CD8-positive, alpha-beta memory T cell (primary cell): ENCODE measurements around the gene ANOS1. TPM values are rescaled to one million over a fixed set of nuclear protein-coding genes. Genes with fewer than 3 reads are reported as not detected.

Source experiments
- CTCF ChIA-PET: fragments of 350-600 bp; sonication (Branson Sonifier 250); formaldehyde crosslinking; loops from one replicate; lab custom pipeline; 2021; ENCODE audit warnings: antibody characterized with exemption; lab: Charles Lee
- POLR2A ChIA-PET: fragments of 350-600 bp; sonication (Branson Sonifier 250); formaldehyde crosslinking; loops from one replicate; lab custom pipeline; 2021; ENCODE audit warnings: antibody characterized with exemption; lab: Charles Lee
- DNase-seq, 5 donors: peaks; one replicate each; pipeline versions ENCODE4 v3.0.0 to v3.0.0-alpha.2; 2020 to 2022; ENCODE audit warnings: mixed read lengths in 1 of 5
- H3K27ac ChIP-seq: one replicate; pipeline ENCODE4 v1.7.0; 2013; ENCODE audit warnings: low read depth, mild to moderate bottlenecking, low read length, moderate library complexity
- H3K27me3 ChIP-seq: 2 replicates; pipeline ENCODE4 v1.7.0; 2013; ENCODE audit warnings: low read length, mild to moderate bottlenecking; ENCODE audit not compliant: insufficient read depth, poor library complexity, severe bottlenecking
- H3K36me3 ChIP-seq: 2 replicates; pipeline ENCODE4 v1.7.0; 2013; ENCODE audit warnings: mild to moderate bottlenecking, low read length, moderate library complexity; ENCODE audit not compliant: insufficient read depth
- H3K4me1 ChIP-seq: 2 replicates; pipeline ENCODE4 v1.7.0; 2013; ENCODE audit warnings: mild to moderate bottlenecking, low read length, moderate library complexity; ENCODE audit not compliant: insufficient read depth
- H3K4me3 ChIP-seq: 2 replicates; pipeline ENCODE4 v1.7.0; 2013; ENCODE audit warnings: mild to moderate bottlenecking, low read length
- H3K9me3 ChIP-seq: 2 replicates; pipeline ENCODE4 v1.7.0; 2013; ENCODE audit warnings: mild to moderate bottlenecking, low read length
- H3K27ac Mint-ChIP-seq, 8 donors: one replicate each; pipeline ENCODE4 v1.8.0; 2020 to 2021; ENCODE audit warnings: mixed read lengths in 8 of 8, mild to moderate bottlenecking in 6 of 8, inconsistent platforms in 3 of 8, moderate library complexity in 3 of 8
- H3K27me3 Mint-ChIP-seq, 2 donors: one replicate each; pipeline ENCODE4 v1.8.0; 2020 to 2021; ENCODE audit warnings: mixed read lengths in 2 of 2, mild to moderate bottlenecking in 1 of 2, moderate library complexity in 1 of 2
- H3K36me3 Mint-ChIP-seq, 3 donors: one replicate each; pipeline ENCODE4 v1.8.0; 2020 to 2021; ENCODE audit warnings: mixed read lengths in 3 of 3, inconsistent platforms in 1 of 3, mild to moderate bottlenecking in 1 of 3
- H3K4me1 Mint-ChIP-seq, 3 donors: one replicate each; pipeline ENCODE4 v1.8.0; 2020 to 2021; ENCODE audit warnings: mixed read lengths in 3 of 3, inconsistent platforms in 1 of 3, mild to moderate bottlenecking in 1 of 3
- H3K4me3 Mint-ChIP-seq, 7 donors: one replicate each; pipeline ENCODE4 v1.8.0; 2020 to 2021; ENCODE audit warnings: mixed read lengths in 7 of 7, mild to moderate bottlenecking in 6 of 7, moderate library complexity in 4 of 7, inconsistent platforms in 2 of 7
- H3K9me3 Mint-ChIP-seq, 5 donors: one replicate each; pipeline ENCODE4 v1.8.0; 2020 to 2022; ENCODE audit warnings: mixed read lengths in 5 of 5, mild to moderate bottlenecking in 3 of 5, moderate library complexity in 2 of 5, inconsistent platforms in 1 of 5
- polyA plus RNA-seq: library from polyadenylated mRNA; unstranded; fragments of 300-500 nt; fragmentation: Illumina TruSeq; gene quantifications from one replicate; pipeline ENCODE4 v1.2.3, GENCODE V29; 2021
- total RNA-seq, 2 experiments: library from RNA; stranded (reverse); gene quantifications; one replicate each; pipeline ENCODE4 v1.2.3, GENCODE V29; 2021

Gene ANOS1
- total and polyA plus RNA-seq, 3 experiments from 2014 or later = not detected

DNA sequence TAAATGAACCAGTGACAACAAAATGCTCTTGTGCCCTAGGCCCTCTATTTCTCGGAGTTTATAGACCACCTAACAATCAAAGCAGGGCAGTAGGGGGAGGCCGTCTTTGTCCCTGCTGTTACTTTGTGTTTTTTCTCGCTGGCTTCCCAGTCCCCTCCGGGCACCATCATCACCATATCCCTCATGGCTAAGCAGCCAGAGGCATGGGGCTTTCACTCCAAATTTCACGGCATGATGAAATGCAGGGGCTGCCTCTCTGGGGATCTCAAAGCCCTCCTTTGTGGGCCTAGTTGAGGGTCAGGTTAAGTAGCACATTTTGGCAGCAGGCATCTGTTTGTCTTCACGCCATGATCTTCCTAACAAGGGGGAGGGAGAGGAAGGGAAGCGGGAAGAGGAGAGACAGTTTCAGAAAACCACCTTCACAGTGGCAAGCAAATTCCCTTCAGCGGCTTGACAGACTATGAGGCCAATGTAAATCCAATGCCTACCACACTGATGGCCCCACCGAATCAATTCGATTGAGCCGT lies 91.9 kb downstream of the ANOS1 start:
- CTCF ChIA-PET = no interaction called here
- no peaks in the 10 kb centered on the region for H3K9me3 ChIP-seq
- H3K4me3 ChIP-seq = no peak overlapping the region

GRCh38 chrX:8636497-8636896 lies 95.4 kb downstream of the ANOS1 start:
- no peak for DNase-seq
- Histone ChIP-seq H3K9me3 (no peaks in the 10 kb centered on the region), H3K36me3 (no peaks in the 10 kb centered on the region), H3K4me1 (no peaks in the 10 kb centered on the region), H3K27ac (no peak overlapping the region), H3K4me3 (no peak overlapping the region), H3K27me3 (no peaks in the 10 kb centered on the region)
- CTCF ChIA-PET = no interaction called here
- peaks cover 0 to 6% (median 0%) of the 10 kb centered on the region in 5 donors for H3K9me3 Mint-ChIP-seq
- H3K27ac Mint-ChIP-seq = no peak overlapping the region
- H3K4me1 Mint-ChIP-seq = no peaks in the 10 kb centered on the region
- POLR2A ChIA-PET = no interaction called here
- no peak overlapping the region for H3K4me3 Mint-ChIP-seq
- no peaks in the 10 kb centered on the region for H3K36me3 Mint-ChIP-seq
- peaks cover 0 to 2% of the 10 kb centered on the region in 2 donors for H3K27me3 Mint-ChIP-seq

More for the DNA sequence above, 91.9 kb downstream of the ANOS1 start:
- no peaks in the 10 kb centered on the region for H3K4me1 Mint-ChIP-seq
- no peak overlapping the region for H3K4me3 Mint-ChIP-seq
- H3K36me3 ChIP-seq = no peaks in the 10 kb centered on the region
- POLR2A ChIA-PET = no interaction called here
- H3K27me3 ChIP-seq = no peaks in the 10 kb centered on the region
- no peak overlapping the region for H3K27ac Mint-ChIP-seq
- no peaks in the 10 kb centered on the region for H3K4me1 ChIP-seq
- no peak for DNase-seq
- H3K36me3 Mint-ChIP-seq = no peaks in the 10 kb centered on the region
- H3K27me3 Mint-ChIP-seq = peaks cover 0 to 2% of the 10 kb centered on the region in 2 donors
- no peak overlapping the region for H3K27ac ChIP-seq
- H3K9me3 Mint-ChIP-seq = peaks cover 0 to 10% (median 0%) of the 10 kb centered on the region in 5 donors

DNA sequence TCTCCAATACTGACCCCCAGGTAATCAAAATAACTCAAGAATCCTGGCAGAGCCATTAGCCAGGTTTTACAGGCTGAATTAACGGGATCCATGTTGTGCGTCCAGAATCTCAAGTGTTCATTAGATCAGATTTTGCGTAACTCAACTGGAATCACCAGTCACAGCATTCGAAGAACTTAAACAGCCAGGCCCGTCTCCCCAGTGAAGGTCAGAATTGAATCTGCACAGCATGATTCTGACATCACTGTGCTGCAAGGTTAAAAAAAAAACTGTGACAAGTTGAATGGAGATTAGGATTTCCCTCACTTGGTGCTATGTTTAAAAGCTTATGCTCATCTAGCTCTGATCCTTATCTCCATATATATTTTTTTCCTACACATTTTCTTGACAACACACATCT lies 96.1 kb downstream of the ANOS1 start:
- Histone ChIP-seq H3K9me3 (no peaks in the 10 kb centered on the region), H3K27me3 (no peaks in the 10 kb centered on the region), H3K27ac (no peak overlapping the region), H3K4me1 (no peaks in the 10 kb centered on the region), H3K4me3 (no peak overlapping the region), H3K36me3 (no peaks in the 10 kb centered on the region)
- Mint-ChIP-seq H3K4me1 (no peaks in the 10 kb centered on the region), H3K27ac (no peak overlapping the region), H3K27me3 (peaks cover 0 to 2% of the 10 kb centered on the region in 2 donors), H3K9me3 (peaks cover 0 to 6% (median 0%) of the 10 kb centered on the region in 5 donors), H3K36me3 (no peaks in the 10 kb centered on the region), H3K4me3 (no peak overlapping the region)
- ChIA-PET POLR2A (no interaction called here), CTCF (no interaction called here)
- DNase-seq = no peak

DNA sequence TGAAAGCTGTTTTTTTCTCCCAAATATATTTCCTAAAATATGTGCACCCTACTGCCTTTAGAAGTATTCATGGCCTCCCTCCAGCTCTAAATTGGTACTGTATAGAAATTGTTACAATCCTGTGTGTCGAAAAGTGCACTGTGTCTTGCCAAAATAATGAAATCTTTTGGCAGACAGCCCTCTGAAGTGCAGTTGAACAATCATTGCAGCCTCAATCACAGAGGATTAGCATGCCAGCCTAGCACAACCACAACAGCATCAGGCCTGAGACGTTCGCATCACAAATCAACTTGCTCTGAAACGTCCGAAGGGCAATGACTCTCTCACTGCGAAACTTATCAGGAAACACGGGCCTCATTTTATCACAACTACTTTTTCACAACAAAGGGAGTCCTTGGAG lies 99.0 kb downstream of the ANOS1 start:
- Mint-ChIP-seq H3K27me3 (no peaks in the 10 kb centered on the region), H3K4me1 (no peaks in the 10 kb centered on the region), H3K9me3 (peaks cover 0 to 6% (median 0%) of the 10 kb centered on the region in 5 donors), H3K4me3 (no peak overlapping the region), H3K27ac (no peak overlapping the region), H3K36me3 (no peaks in the 10 kb centered on the region)
- no peaks in the 10 kb centered on the region for H3K27me3 ChIP-seq
- no peak overlapping the region for H3K4me3 ChIP-seq
- no peaks in the 10 kb centered on the region for H3K4me1 ChIP-seq
- H3K36me3 ChIP-seq = no peaks in the 10 kb centered on the region
- DNase-seq = no peak
- CTCF ChIA-PET = no interaction called here
- POLR2A ChIA-PET = no interaction called here
- H3K27ac ChIP-seq = no peak overlapping the region
- no peaks in the 10 kb centered on the region for H3K9me3 ChIP-seq

DNA sequence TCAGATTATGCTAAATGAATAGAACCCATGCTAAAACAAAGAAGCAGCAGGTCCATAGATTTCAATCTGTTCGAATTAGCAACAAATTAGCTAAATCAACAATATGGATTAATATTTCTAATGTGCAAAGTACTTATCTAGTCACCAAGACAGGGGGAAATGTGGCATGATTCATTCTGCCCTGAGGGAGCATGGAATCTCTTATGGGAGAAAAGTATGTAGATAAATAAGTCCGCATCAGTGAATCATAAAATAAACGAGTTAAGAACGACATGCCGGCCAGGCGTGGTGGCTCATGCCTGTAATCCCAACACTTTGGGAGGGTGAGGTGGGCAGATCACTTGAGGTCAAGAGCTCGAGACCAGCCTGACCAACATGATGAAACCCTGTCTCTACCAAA lies 102.1 kb downstream of the ANOS1 start:
- peaks cover 0 to 4% (median 0%) of the 10 kb centered on the region in 5 donors for H3K9me3 Mint-ChIP-seq
- ChIA-PET CTCF (no interaction called here), POLR2A (no interaction called here)
- Histone ChIP-seq H3K4me3 (no peak overlapping the region), H3K9me3 (no peaks in the 10 kb centered on the region), H3K4me1 (no peaks in the 10 kb centered on the region), H3K27ac (no peak overlapping the region), H3K36me3 (no peaks in the 10 kb centered on the region), H3K27me3 (no peaks in the 10 kb centered on the region)
- no peak overlapping the region for H3K27ac Mint-ChIP-seq
- H3K36me3 Mint-ChIP-seq = no peaks in the 10 kb centered on the region
- H3K4me1 Mint-ChIP-seq = no peaks in the 10 kb centered on the region
- H3K27me3 Mint-ChIP-seq = no peaks in the 10 kb centered on the region
- no peak for DNase-seq
- no peak overlapping the region for H3K4me3 Mint-ChIP-seq

DNA sequence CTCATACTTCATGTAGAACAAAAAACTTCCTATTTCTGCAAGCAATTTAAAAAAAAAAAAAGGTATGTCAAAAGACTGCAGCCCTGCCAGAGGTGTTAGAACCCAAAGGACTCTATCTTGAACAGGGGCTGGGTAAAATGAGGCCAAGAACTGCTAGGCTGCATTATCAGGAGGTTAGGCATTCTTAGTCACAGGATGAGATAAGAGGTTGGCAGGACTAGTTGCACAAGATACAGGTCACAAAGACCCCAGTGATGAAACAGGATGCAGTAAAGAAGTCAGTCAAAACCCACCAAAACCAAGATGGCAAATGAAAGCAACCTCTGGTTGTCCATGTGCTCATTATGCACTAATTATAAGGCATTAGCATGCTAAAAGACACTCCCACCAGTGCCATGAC lies 104.1 kb downstream of the ANOS1 start:
- peaks cover 0 to 2% (median 0%) of the 10 kb centered on the region in 5 donors for H3K9me3 Mint-ChIP-seq

DNA sequence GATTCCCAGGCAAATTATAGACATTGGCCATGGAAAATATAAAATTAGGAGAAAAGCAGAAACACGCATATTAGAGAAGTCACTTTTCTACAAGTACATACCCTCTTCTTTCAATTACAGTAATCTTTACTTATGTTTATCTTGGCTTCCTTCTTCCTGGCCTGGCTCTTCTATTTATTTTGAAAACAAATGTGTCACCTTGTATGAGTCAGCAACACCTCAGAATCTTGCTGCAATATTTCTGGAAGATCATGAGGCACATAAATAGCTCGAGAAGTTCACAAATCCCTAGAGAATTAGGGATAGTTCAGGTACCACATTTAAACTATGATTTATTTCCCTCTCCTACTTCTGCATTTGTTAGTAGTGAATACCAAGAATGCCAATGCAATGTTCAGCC lies 124.6 kb downstream of the ANOS1 start:
- no peaks in the 10 kb centered on the region for H3K4me1 Mint-ChIP-seq
- Histone ChIP-seq H3K36me3 (no peaks in the 10 kb centered on the region), H3K9me3 (no peaks in the 10 kb centered on the region), H3K4me3 (no peak overlapping the region), H3K4me1 (no peaks in the 10 kb centered on the region), H3K27me3 (no peaks in the 10 kb centered on the region), H3K27ac (no peak overlapping the region)
- no peak for DNase-seq
- peaks cover 0 to 5% of the 10 kb centered on the region in 2 donors for H3K27me3 Mint-ChIP-seq
- no peak overlapping the region for H3K27ac Mint-ChIP-seq
- peaks cover 0 to 11% (median 2%) of the 10 kb centered on the region in 5 donors for H3K9me3 Mint-ChIP-seq
- H3K4me3 Mint-ChIP-seq = no peak overlapping the region
- POLR2A ChIA-PET = no interaction called here
- CTCF ChIA-PET = no interaction called here
- no peaks in the 10 kb centered on the region for H3K36me3 Mint-ChIP-seq

More for the DNA sequence above, 104.1 kb downstream of the ANOS1 start:
- ChIA-PET POLR2A (no interaction called here), CTCF (no interaction called here)
- no peak for DNase-seq
- H3K9me3 ChIP-seq = no peaks in the 10 kb centered on the region
- no peak overlapping the region for H3K27ac ChIP-seq
- no peaks in the 10 kb centered on the region for H3K36me3 Mint-ChIP-seq
- no peaks in the 10 kb centered on the region for H3K27me3 Mint-ChIP-seq
- no peaks in the 10 kb centered on the region for H3K27me3 ChIP-seq
- H3K4me1 Mint-ChIP-seq = no peaks in the 10 kb centered on the region
- H3K4me3 Mint-ChIP-seq = no peak overlapping the region
- no peaks in the 10 kb centered on the region for H3K4me1 ChIP-seq
- H3K27ac Mint-ChIP-seq = no peak overlapping the region
- no peaks in the 10 kb centered on the region for H3K36me3 ChIP-seq
- no peak overlapping the region for H3K4me3 ChIP-seq

DNA sequence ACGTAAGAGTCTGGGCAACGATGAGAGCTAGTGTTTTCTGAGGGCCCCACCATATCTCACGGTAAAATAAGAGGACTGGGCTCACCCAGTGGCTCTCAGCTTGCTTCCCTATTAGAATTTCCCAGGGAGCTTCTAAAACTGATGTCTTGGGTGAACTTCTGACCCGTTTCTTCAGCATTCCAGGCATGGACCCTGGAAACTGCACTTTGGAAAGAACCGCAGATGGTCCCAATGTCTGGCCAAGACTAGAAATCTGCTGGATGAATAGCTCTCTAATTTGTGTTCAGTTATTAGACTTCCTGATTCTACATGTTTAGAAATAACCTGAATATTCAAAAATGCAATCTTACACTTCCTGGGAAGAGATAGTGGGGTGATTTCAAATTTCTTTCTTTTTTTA lies 127.8 kb downstream of the ANOS1 start:
- Histone ChIP-seq H3K9me3 (no peaks in the 10 kb centered on the region), H3K4me1 (no peaks in the 10 kb centered on the region), H3K27me3 (no peaks in the 10 kb centered on the region), H3K27ac (no peak overlapping the region), H3K36me3 (no peaks in the 10 kb centered on the region), H3K4me3 (no peak overlapping the region)
- H3K27me3 Mint-ChIP-seq = peaks cover 0 to 2% of the 10 kb centered on the region in 2 donors
- H3K4me1 Mint-ChIP-seq = no peaks in the 10 kb centered on the region
- H3K9me3 Mint-ChIP-seq = peaks cover 0 to 5% (median 1%) of the 10 kb centered on the region in 5 donors
- peak overlapping the region in 1 of 8 donors; percentile 6 for H3K27ac Mint-ChIP-seq
- H3K36me3 Mint-ChIP-seq = no peaks in the 10 kb centered on the region
- DNase-seq = no peak
- CTCF ChIA-PET = no interaction called here
- POLR2A ChIA-PET = no interaction called here
- no peak overlapping the region for H3K4me3 Mint-ChIP-seq
